Fibroblast of lung (primary cell): ENCODE results near the gene RASGEF1C. TPM values are rescaled to one million over a fixed set of nuclear protein-coding genes. Genes with fewer than 3 reads are reported as not detected.

ENCODE experiments used
- DNase-seq, 2 donors: peaks; one replicate each; pipeline versions ENCODE4 v3.0.0 to v3.0.0-alpha.2; 2010; ENCODE audit warnings: low read depth in 2 of 2
- H2AFZ ChIP-seq: 2 replicates; pipeline ENCODE4 v1.5.1; 2012; ENCODE audit warnings: low read length, control low read depth, inconsistent platforms
- H3K27ac ChIP-seq: 2 replicates; pipeline ENCODE4 v1.5.1; 2011; ENCODE audit warnings: low read length, control low read depth; ENCODE audit not compliant: insufficient read depth
- H3K27me3 ChIP-seq: 2 replicates; pipeline ENCODE4 v1.5.1; 2011; ENCODE audit warnings: mild to moderate bottlenecking, low read length; ENCODE audit not compliant: control insufficient read depth, insufficient read depth
- H3K36me3 ChIP-seq: 2 replicates; pipeline ENCODE4 v1.5.1; 2011; ENCODE audit warnings: low read length; ENCODE audit not compliant: control insufficient read depth, insufficient read depth
- H3K4me1 ChIP-seq: 2 replicates; pipeline ENCODE4 v1.5.1; 2011; ENCODE audit warnings: low read length; ENCODE audit not compliant: control insufficient read depth, insufficient read depth; ENCODE audit errors: extremely low read depth
- H3K4me2 ChIP-seq: 2 replicates; pipeline ENCODE4 v1.5.1; 2011; ENCODE audit warnings: low read length, control low read depth; ENCODE audit not compliant: insufficient read depth; ENCODE audit errors: extremely low read depth
- H3K4me3 ChIP-seq, 4 experiments: fragments of 200-600 bp in 1 of 4; sonication (generic) in 1 of 4; replicated peaks in 1 of 4; 2 replicates each; pipeline ENCODE4 v1.5.1; 2011 to 2016; ENCODE audit warnings: low read length in 4 of 4, low read depth in 3 of 4, mild to moderate bottlenecking in 3 of 4, control low read depth in 2 of 4, inconsistent platforms in 1 of 4, mixed read lengths in 1 of 4; ENCODE audit not compliant: insufficient read depth in 1 of 4; ENCODE audit errors: control extremely low read depth in 1 of 4
- H3K79me2 ChIP-seq: 2 replicates; pipeline ENCODE4 v1.5.1; 2012; ENCODE audit warnings: mild to moderate bottlenecking, low read length, inconsistent platforms; ENCODE audit not compliant: control insufficient read depth, insufficient read depth
- H3K9ac ChIP-seq: 2 replicates; pipeline ENCODE4 v1.5.1; 2011; ENCODE audit warnings: mild to moderate bottlenecking, low read length, control low read depth; ENCODE audit not compliant: insufficient read depth
- H3K9me3 ChIP-seq: 2 replicates; pipeline ENCODE4 v1.5.1; 2012; ENCODE audit warnings: low read depth, low read length; ENCODE audit not compliant: control insufficient read depth, insufficient read depth
- H4K20me1 ChIP-seq: 2 replicates; pipeline ENCODE4 v1.5.1; 2011; ENCODE audit warnings: low read length; ENCODE audit not compliant: control insufficient read depth, insufficient read depth; ENCODE audit errors: extremely low read depth
- EZH2 ChIP-seq: IDR thresholded peaks from 2 replicates; pipeline ENCODE4 v1.5.1; 2012; ENCODE audit warnings: low read length, control low read depth, mild to moderate bottlenecking; ENCODE audit errors: missing control alignments
- polyA plus RNA-seq, 2 donors: library from polyadenylated mRNA; depleted of rRNA in 1 of 2; stranded (reverse) in 1 of 2; unstranded in 1 of 2; fragments of >200 nt; gene quantifications; 2 replicates each; pipeline ENCODE4 v1.2.1, GENCODE V29; 2011 to 2012; ENCODE audit warnings: missing spikeins in 1 of 2
- total RNA-seq: library from RNA; depleted of rRNA; stranded (reverse); fragments of >200 nt; gene quantifications from 2 replicates; pipeline ENCODE4 v1.2.1, GENCODE V29; 2014
- TF ChIP-seq, protein P1 (sequence below), 2 donors: IDR thresholded peaks in 1 of 2; conservative IDR thresholded peaks in 1 of 2; 1 replicate in 1 of 2; 2 replicates in 1 of 2; pipeline ENCODE4 v1.5.1; 2011 to 2012; ENCODE audit warnings: low read length in 2 of 2, control low read depth in 1 of 2, inconsistent platforms in 1 of 2, low read depth in 1 of 2, mild to moderate bottlenecking in 1 of 2

Gene RASGEF1C
- total and polyA plus RNA-seq, 2 donors (not counting 1 experiment from before 2014, with no cell fraction given) = under 0.01 TPM; not detected in 1

DNA sequence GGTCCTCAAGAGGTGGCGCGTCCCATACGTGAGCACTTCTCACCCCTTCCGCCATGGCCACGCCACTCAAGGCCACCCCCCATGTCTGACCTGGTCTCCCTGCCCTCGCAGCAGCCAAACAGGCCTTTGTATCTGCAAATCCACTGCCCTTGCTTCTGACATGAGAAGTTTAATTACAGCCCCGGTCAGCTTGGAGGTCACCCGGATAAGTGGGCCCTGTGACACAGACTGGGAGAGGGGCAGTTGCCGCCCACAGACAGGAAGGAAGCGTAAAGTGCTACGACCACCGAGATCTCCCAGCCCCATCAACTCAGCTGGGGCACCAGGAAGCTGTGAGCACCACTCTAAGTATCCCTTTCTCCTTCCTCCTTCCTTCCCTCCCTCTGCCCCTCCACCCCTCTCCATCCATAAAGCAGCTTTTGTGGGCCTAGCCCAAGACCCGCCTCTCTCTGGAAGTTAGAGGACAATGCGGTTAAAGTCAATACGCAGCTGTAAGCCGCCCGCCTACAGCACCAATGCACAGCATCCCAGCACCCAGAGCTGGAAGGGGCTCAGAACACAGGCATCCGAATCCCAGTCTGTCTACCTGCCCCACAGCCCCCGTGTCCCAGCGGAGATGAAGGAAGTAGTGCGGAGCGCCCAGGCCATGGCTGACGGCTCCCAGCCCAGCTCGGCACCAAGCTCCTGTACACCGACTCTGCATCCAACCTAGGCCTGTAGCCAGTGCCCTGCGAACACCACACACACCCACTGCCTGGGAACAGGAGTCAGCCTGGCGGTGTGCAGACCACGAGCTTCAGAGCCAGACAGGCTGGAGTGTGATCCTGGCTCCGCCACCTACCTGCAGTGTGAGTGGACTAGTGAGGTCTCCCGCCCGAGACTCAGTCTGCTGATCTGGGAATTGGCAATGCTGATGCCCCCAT lies 92.7 kb downstream of the RASGEF1C start:
- Histone ChIP-seq H3K27me3 (no peaks in the 10 kb centered on the region), H3K36me3 (no peaks in the 10 kb centered on the region), H4K20me1 (no peaks in the 10 kb centered on the region), H3K4me1 (no peaks in the 10 kb centered on the region), H3K9me3 (no peaks in the 10 kb centered on the region), H3K4me2 (no peak overlapping the region), H3K27ac (no peak overlapping the region), H3K9ac (no peak overlapping the region), H2AFZ (no peak overlapping the region), H3K4me3 (no peak overlapping the region), H3K79me2 (no peaks in the 10 kb centered on the region)
- TF ChIP-seq EZH2 = no peak
- TF ChIP-seq, protein P1, sequence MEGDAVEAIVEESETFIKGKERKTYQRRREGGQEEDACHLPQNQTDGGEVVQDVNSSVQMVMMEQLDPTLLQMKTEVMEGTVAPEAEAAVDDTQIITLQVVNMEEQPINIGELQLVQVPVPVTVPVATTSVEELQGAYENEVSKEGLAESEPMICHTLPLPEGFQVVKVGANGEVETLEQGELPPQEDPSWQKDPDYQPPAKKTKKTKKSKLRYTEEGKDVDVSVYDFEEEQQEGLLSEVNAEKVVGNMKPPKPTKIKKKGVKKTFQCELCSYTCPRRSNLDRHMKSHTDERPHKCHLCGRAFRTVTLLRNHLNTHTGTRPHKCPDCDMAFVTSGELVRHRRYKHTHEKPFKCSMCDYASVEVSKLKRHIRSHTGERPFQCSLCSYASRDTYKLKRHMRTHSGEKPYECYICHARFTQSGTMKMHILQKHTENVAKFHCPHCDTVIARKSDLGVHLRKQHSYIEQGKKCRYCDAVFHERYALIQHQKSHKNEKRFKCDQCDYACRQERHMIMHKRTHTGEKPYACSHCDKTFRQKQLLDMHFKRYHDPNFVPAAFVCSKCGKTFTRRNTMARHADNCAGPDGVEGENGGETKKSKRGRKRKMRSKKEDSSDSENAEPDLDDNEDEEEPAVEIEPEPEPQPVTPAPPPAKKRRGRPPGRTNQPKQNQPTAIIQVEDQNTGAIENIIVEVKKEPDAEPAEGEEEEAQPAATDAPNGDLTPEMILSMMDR (conservative IDR thresholded peaks at IDR 0.05 in 1 of 2, IDR thresholded peaks at IDR 0.05 in 1 of 2; ENCODE audit: low read depth in 1 of 2, low read length in 2 of 2) = no peak
- DNase-seq = no peak

DNA sequence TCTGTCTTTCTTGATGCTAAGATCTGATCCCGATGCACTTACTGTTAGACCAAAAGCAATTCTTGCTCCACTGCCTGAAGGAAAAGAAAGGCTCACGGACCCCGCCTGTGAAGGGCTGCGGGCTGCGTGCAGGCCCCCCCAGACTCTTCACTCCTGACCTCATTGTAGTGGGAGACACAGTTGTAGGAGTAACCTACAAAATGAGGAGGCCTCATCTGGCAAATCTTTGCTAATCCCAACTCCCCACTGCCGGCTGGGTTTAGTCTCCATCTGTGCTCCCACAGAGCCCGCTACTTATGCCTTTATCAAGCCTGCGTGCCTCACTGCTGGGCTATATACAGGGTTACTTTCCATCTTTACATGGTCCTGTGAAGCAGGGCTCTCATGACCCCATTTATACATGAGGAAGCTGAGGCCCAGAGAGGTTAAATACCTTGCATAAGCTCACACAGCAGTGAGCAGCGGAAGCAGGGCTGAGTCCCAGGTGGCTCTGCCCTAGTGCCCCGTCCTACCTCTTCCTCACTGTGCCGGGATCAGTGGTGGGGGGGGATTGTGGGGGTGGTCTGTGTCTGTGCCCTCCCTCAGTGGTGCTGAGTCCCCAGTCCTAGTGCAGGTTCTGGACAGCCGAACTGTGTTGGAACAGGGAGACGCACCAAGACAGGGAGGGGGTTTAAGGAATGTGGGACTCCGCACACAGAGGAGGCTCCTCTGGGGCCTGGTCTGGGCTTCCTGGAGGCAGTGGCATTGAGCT lies 93.5 kb downstream of the RASGEF1C start:
- DNase-seq = no peak
- Histone ChIP-seq H3K79me2 (no peaks in the 10 kb centered on the region), H3K9me3 (no peaks in the 10 kb centered on the region), H3K27ac (no peak overlapping the region), H3K27me3 (no peaks in the 10 kb centered on the region), H3K4me3 (no peak overlapping the region), H3K4me2 (no peak overlapping the region), H3K9ac (no peak overlapping the region), H3K4me1 (no peaks in the 10 kb centered on the region), H3K36me3 (no peaks in the 10 kb centered on the region), H2AFZ (no peak overlapping the region), H4K20me1 (no peaks in the 10 kb centered on the region)
- TF ChIP-seq, protein P1 (conservative IDR thresholded peaks at IDR 0.05 in 1 of 2, IDR thresholded peaks at IDR 0.05 in 1 of 2; ENCODE audit: low read depth in 1 of 2, low read length in 2 of 2) = no peak
- TF ChIP-seq EZH2 = no peak

DNA sequence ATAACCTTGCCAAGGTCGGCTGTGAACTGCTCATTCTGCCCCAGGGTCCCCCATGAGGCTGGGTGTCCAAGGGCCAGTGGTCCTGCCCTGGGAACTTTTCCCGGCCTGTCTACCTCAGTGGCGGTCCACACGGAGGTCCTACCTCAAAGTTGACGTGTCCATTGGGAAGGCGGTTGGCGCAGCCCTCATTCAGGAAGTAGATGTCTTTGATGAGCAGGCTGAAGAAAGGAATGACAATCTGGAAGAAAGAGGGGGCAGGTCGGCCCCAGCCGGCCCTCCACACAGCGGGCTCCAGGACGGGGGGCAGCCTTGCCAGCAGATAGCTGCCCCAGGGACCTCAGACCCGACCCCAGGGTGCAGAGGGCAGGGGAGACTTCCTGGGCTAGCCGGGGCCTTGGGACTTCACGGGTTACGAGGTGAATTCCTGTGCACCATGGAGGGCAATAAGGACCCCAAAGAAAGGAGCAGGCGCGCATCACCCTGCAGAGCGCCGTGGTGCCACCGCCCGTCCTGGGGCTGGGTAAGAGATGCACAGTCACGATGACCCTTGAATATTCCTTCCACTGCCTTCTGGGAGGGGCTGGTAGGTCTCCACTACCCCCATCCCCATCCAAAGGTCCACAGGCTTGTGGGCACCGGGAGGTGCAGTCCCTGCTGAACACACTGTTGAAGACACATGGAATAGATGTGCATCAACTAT lies 94.6 kb downstream of the RASGEF1C start:
- no peak overlapping the region for H3K27ac ChIP-seq
- H3K9me3 ChIP-seq = no peaks in the 10 kb centered on the region
- no peak for DNase-seq
- H4K20me1 ChIP-seq = no peaks in the 10 kb centered on the region
- no peaks in the 10 kb centered on the region for H3K79me2 ChIP-seq
- no peak overlapping the region for H3K4me3 ChIP-seq
- no peak overlapping the region for H3K4me2 ChIP-seq
- H3K9ac ChIP-seq = no peak overlapping the region
- no peak overlapping the region for H2AFZ ChIP-seq
- H3K27me3 ChIP-seq = no peaks in the 10 kb centered on the region
- H3K4me1 ChIP-seq = no peaks in the 10 kb centered on the region
- TF ChIP-seq, protein P1 (conservative IDR thresholded peaks at IDR 0.05 in 1 of 2, IDR thresholded peaks at IDR 0.05 in 1 of 2; ENCODE audit: low read depth in 1 of 2, low read length in 2 of 2) = no peak
- no peak for TF ChIP-seq EZH2
- H3K36me3 ChIP-seq = no peaks in the 10 kb centered on the region
